IMR-90 (cell line): ENCODE data around the gene ATXN7L3. TPM values are rescaled to one million over a fixed set of nuclear protein-coding genes. Genes with fewer than 3 reads are reported as not detected.

ENCODE experiments used
- ATAC-seq: fragments of 200-7000 bp; cut with Tn5 transposase; 2 replicates; pipeline ENCODE4 v1.9.1; 2020; ENCODE audit warnings: low read depth, mild to moderate bottlenecking, moderate library complexity
- BruUV-seq: library from RNA; stranded (reverse); fragments of 400-500 nt; replicated peaks from 2 replicates; lab custom pipeline; 2021; lab: Mats Ljungman, UMichigan
- CTCF ChIA-PET: fragments of 300-600 bp; formaldehyde crosslinking; extraction: SDS; loops from one replicate; lab custom pipeline; 2021; ENCODE audit warnings: antibody characterized with exemption; lab: Yijun Ruan, JAX
- POLR2A ChIA-PET: fragments of 300-600 bp; sonication (Branson Sonifier 250); formaldehyde crosslinking; loops from one replicate; lab custom pipeline; 2022; ENCODE audit warnings: antibody characterized with exemption; ENCODE audit not compliant: unreplicated experiment; lab: Charles Lee
- DNase-seq: peaks from one replicate; pipeline ENCODE4 v3.0.0; 2013
- H2AFZ ChIP-seq: replicated peaks from 2 replicates; pipeline ENCODE3; 2013; ENCODE audit warnings: low read length, mild to moderate bottlenecking; ENCODE audit not compliant: poor library complexity
- H2AK5ac ChIP-seq: 2 replicates; pipeline ENCODE4 v1.6.1; 2013; ENCODE audit warnings: low read depth, low read length, inconsistent platforms
- H2AK9ac ChIP-seq: replicated peaks from 2 replicates; pipeline ENCODE3; 2013; ENCODE audit warnings: mild to moderate bottlenecking, low read depth, low read length, moderate library complexity; ENCODE audit not compliant: poor library complexity
- H2BK120ac ChIP-seq: 2 replicates; pipeline ENCODE4 v1.6.1; 2013; ENCODE audit warnings: low read depth, low read length, inconsistent platforms
- H2BK15ac ChIP-seq: 3 replicates; pipeline ENCODE4 v1.6.1; 2013; ENCODE audit warnings: low read depth, low read length, inconsistent platforms
- H2BK20ac ChIP-seq: 2 replicates; pipeline ENCODE4 v1.6.1; 2013; ENCODE audit warnings: low read depth, mild to moderate bottlenecking, inconsistent platforms, low read length, moderate library complexity
- H2BK5ac ChIP-seq: 2 replicates; pipeline ENCODE4 v1.6.1; 2013; ENCODE audit warnings: mild to moderate bottlenecking, low read depth, low read length, inconsistent platforms; ENCODE audit not compliant: poor library complexity, severe bottlenecking
- H3K14ac ChIP-seq: replicated peaks from 2 replicates; pipeline ENCODE4 v1.6.1; 2013; ENCODE audit warnings: low read depth, low read length, inconsistent platforms
- H3K18ac ChIP-seq: 2 replicates; pipeline ENCODE4 v1.6.1; 2013; ENCODE audit warnings: low read depth, low read length, control low read depth
- H3K23ac ChIP-seq: 2 replicates; pipeline ENCODE4 v1.6.1; 2013; ENCODE audit warnings: low read depth, low read length, inconsistent platforms
- H3K27ac ChIP-seq: 2 replicates; pipeline ENCODE4 v1.5.1; 2013; ENCODE audit warnings: mild to moderate bottlenecking, control low read depth, low read length; ENCODE audit not compliant: insufficient read depth
- H3K27me3 ChIP-seq: 2 replicates; pipeline ENCODE4 v1.6.1; 2013; ENCODE audit warnings: low read length; ENCODE audit not compliant: control insufficient read depth, insufficient read depth
- H3K36me3 ChIP-seq: 2 replicates; pipeline ENCODE4 v1.6.1; 2013; ENCODE audit warnings: low read length, mixed read lengths; ENCODE audit not compliant: control insufficient read depth, insufficient read depth
- H3K4ac ChIP-seq: 2 replicates; pipeline ENCODE4 v1.6.1; 2013; ENCODE audit warnings: low read depth, low read length, inconsistent platforms
- H3K4me1 ChIP-seq: 2 replicates; pipeline ENCODE4 v1.6.1; 2013; ENCODE audit warnings: low read length, mixed read lengths; ENCODE audit not compliant: control insufficient read depth, insufficient read depth
- H3K4me2 ChIP-seq: 2 replicates; pipeline ENCODE4 v1.6.1; 2013; ENCODE audit warnings: low read depth, mild to moderate bottlenecking, control low read depth, low read length, moderate library complexity
- H3K4me3 ChIP-seq: 2 replicates; pipeline ENCODE4 v1.5.1; 2013; ENCODE audit warnings: low read depth, mild to moderate bottlenecking, control low read depth, low read length, moderate library complexity; ENCODE audit not compliant: insufficient read depth
- H3K56ac ChIP-seq: 2 replicates; pipeline ENCODE4 v1.6.1; 2013; ENCODE audit warnings: low read length, inconsistent platforms; ENCODE audit not compliant: insufficient read depth; ENCODE audit errors: extremely low read depth
- H3K79me1 ChIP-seq, 2 experiments: 2 replicates each; pipeline ENCODE4 v1.6.1; 2013; ENCODE audit warnings: low read length in 2 of 2, inconsistent platforms in 1 of 2, low read depth in 1 of 2
- H3K9ac ChIP-seq: 2 replicates; pipeline ENCODE4 v1.6.1; 2013; ENCODE audit warnings: low read depth, low read length, control low read depth
- H3K9me1 ChIP-seq: 2 replicates; pipeline ENCODE4 v1.6.1; 2013; ENCODE audit warnings: low read length, inconsistent platforms; ENCODE audit not compliant: insufficient read depth
- H3K9me3 ChIP-seq: 2 replicates; pipeline ENCODE4 v1.6.1; 2013; ENCODE audit warnings: low read length; ENCODE audit not compliant: control insufficient read depth, insufficient read depth
- H4K20me1 ChIP-seq: 2 replicates; pipeline ENCODE4 v1.6.1; 2013; ENCODE audit warnings: low read length, inconsistent platforms; ENCODE audit not compliant: insufficient read depth
- H4K5ac ChIP-seq: 2 replicates; pipeline ENCODE4 v1.6.1; 2013; ENCODE audit warnings: mild to moderate bottlenecking, low read depth, low read length, control low read depth
- H4K8ac ChIP-seq, 2 experiments: 2 replicates each; pipeline ENCODE4 v1.6.1; 2013; ENCODE audit warnings: low read depth in 2 of 2, low read length in 2 of 2, control low read depth in 1 of 2, inconsistent platforms in 1 of 2
- H4K91ac ChIP-seq: 2 replicates; pipeline ENCODE4 v1.6.1; 2013; ENCODE audit warnings: low read depth, low read length, inconsistent platforms; ENCODE audit not compliant: insufficient read depth
- FOS ChIP-seq: fragments of 150-350 bp; IDR thresholded peaks from 2 replicates; pipeline ENCODE4 v1.6.1; 2016; ENCODE audit warnings: low read depth, low read length
- MAFK ChIP-seq: IDR thresholded peaks from 2 replicates; pipeline ENCODE4 v1.6.1; 2012; ENCODE audit warnings: low read depth, low read length, improper control_type of control experiment
- MAZ ChIP-seq: IDR thresholded peaks from 2 replicates; pipeline ENCODE4 v1.6.1; 2012; ENCODE audit warnings: low read depth, mild to moderate bottlenecking, low read length, improper control_type of control experiment, moderate library complexity, borderline replicate concordance
- NFE2L2 ChIP-seq: fragments of 150-350 bp; IDR thresholded peaks from 2 replicates; pipeline ENCODE4 v1.6.1; 2016; ENCODE audit warnings: low read depth, mild to moderate bottlenecking, low read length
- RAD21 ChIP-seq: IDR thresholded peaks from 2 replicates; pipeline ENCODE4 v1.6.1; 2012; ENCODE audit warnings: low read length, improper control_type of control experiment
- RFX5 ChIP-seq: IDR thresholded peaks from 2 replicates; pipeline ENCODE4 v1.8.0; 2012; ENCODE audit warnings: low read depth, mild to moderate bottlenecking, low read length, moderate library complexity
- SMC3 ChIP-seq: fragments of 150-350 bp; IDR thresholded peaks from 2 replicates; pipeline ENCODE4 v1.6.1; 2016; ENCODE audit warnings: low read depth, mild to moderate bottlenecking, antibody characterized with exemption, low read length, moderate library complexity
- WGBS, 2 experiments: methylation state at CpG; one replicate each; pipeline versions ENCODE4 v1.1.5 to v1.1.7; 2013; ENCODE audit warnings: missing lambda C conversion rate in 2 of 2; ENCODE audit not compliant: insufficient read length in 1 of 2; ENCODE audit errors: extremely low coverage in 2 of 2; 5-methylcytosine and 5-hydroxymethylcytosine counted together
- dilution Hi-C: fragments of 300-500 bp; cut with HindIII; formaldehyde crosslinking; loops from one replicate; pipeline ENCODE4 v1.14.3; 2018; ENCODE audit warnings: low sequenced_read_pairs; ENCODE audit not compliant: unreplicated experiment
- in situ Hi-C: fragments of 300-500 bp; cut with MboI; formaldehyde crosslinking; loops from 3 replicates; pipeline ENCODE4 v1.14.3; 2019; ENCODE audit warnings: low sequenced_read_pairs, inconsistent platforms, mixed read lengths
- intact Hi-C: fragments of 100-400 bp; cut with micrococcal nuclease; formaldehyde crosslinking; loops from 2 replicates; pipeline ENCODE4 v1.10.0; 2022
- polyA plus RNA-seq, 3 experiments: library from polyadenylated mRNA; depleted of rRNA; stranded (reverse); fragments of >200 nt; gene quantifications; 2 replicates each; pipeline ENCODE4 v1.2.3, GENCODE V29; 2012; ENCODE audit warnings: low replicate concordance in 1 of 3
- total RNA-seq: library from RNA; depleted of rRNA; stranded (reverse); fragments of >200 nt; gene quantifications from 2 replicates; pipeline ENCODE4 v1.2.3, GENCODE V29; 2012

The ATXN7L3 gene
- total and polyA plus RNA-seq, 2 of the 4 experiments (the other 2 are of a cell fraction) = 17.2 to 40.9 TPM

DNA sequence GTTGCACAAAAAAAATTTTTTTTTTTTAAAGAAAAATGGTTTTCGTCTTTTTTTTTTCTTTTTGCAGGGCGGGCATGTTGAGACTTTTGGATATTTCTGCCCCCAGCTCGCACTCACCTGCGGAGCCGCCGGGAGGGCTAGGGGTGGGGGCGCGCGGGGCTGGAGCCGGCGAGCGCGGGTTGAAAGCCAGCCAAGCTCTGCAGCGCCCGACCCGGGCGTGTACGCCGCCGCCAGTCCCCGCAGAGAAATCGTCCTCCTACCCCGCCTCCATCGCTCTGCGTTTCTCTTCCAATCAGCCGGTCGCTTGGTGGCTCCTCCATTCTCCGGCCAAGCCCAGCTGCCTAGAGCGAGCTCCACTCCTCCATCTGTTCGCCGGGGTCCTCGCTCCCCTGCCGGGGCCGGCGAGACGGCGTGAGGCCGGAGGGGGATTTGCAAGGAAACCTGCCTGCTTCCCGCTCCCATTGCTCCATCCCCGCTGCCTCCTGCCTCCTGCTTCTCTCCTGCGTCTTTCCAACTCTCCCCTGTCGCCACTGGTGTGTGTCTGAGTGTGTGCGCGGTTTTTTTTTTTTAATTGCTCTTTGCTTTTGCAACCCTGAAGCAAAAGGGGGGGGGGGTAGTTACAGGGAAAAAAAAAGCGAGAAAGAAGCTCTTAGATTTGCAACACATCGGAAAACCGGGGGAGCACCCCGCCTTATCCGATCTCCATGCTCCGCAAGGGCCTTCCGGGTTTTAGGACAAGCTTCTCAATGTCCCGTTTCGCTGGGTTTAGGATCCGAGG lies 21.6 kb upstream of the ATXN7L3 start:
- Histone ChIP-seq H2AK9ac (peak overlapping the region; percentile 90), H4K5ac (peak overlapping the region; percentile 71; the same call in 1 of the 2 replicates), H3K27me3 (no peaks in the 10 kb centered on the region), H3K56ac (peak overlapping the region; percentile 58; the same call in 1 of the 2 replicates), H3K27ac (peak overlapping the region; percentile 85), H3K36me3 (peaks cover 7% of the 10 kb centered on the region), H2AFZ (peak overlapping the region; percentile 93), H4K91ac (peak overlapping the region; percentile 55), H3K14ac (peak overlapping the region; percentile 95), H3K79me1 (peaks cover 16 to 43% of the 10 kb centered on the region in 2 experiments), H3K4me2 (peak overlapping the region; percentile 97), H2BK5ac (peak overlapping the region; percentile 61), H3K4ac (peak overlapping the region; percentile 94), H3K9ac (peak overlapping the region; percentile 79), H2BK20ac (no peak overlapping the region), H2BK15ac (no peak overlapping the region), H4K8ac (peak overlapping the region in 1 of 2 experiments; percentile 69; a peak in 2 of 4 replicates), H3K4me1 (peaks cover 15% of the 10 kb centered on the region), H3K9me1 (peaks cover 17% of the 10 kb centered on the region), H3K9me3 (no peaks in the 10 kb centered on the region), H2BK120ac (peak overlapping the region; percentile 63; the same call in 1 of the 2 replicates), H2AK5ac (peak overlapping the region; percentile 56; the same call in 1 of the 2 replicates), H3K4me3 (peak overlapping the region; percentile 93), H4K20me1 (peaks cover 19% of the 10 kb centered on the region), H3K23ac (peak overlapping the region; percentile 98), H3K18ac (0 out of 2 replicates have a peak overlapping the region, but pooled peaks have one; percentile 58)
- TF ChIP-seq NFE2L2 = no peak
- TF ChIP-seq SMC3 = no peak
- TF ChIP-seq MAZ = peak; percentile 29; the same call in 1 of the 2 replicates
- TF ChIP-seq RAD21 = no peak
- TF ChIP-seq MAFK = no peak
- no peak for TF ChIP-seq FOS
- TF ChIP-seq RFX5 = no peak
- dilution Hi-C loops (no loop called here), intact Hi-C loops (loop anchor here (5.0 kb wide), 2 partner anchors 86 to 416 kb away; partner anchors contain the start of gene RUNDC3A), in situ Hi-C loops (loop anchor here (5.0 to 25.0 kb wide), 3 partner anchors 106 to 416 kb away; partner anchors contain the start of gene GPATCH8)
- CTCF ChIA-PET = interaction anchor here (0.8 to 1.4 kb wide), 4 partner anchors 12 to 138 kb away, joined by 3 to 5 read pairs (median 4); no protein-coding TSS in a partner anchor
- WGBS, 2 experiments = no CpG with 5 or more reads among the region's 54 CpGs
- DNase-seq (peak; percentile 81), ATAC-seq (peak; percentile 24)
- BruUV-seq = no TSS peak
- POLR2A ChIA-PET = interaction anchor here (0.5 to 1.5 kb wide), 11 partner anchors 8 to 840 kb away, joined by 3 to 11 read pairs (median 4); no protein-coding TSS in a partner anchor
